OCI-LY1 (cell line): ENCODE data around the gene BEND3.

Experiments used
- H2AFZ ChIP-seq: fragments of 200-600 bp; sonication (generic), shearing (Covaris generic); 2 replicates; pipeline ENCODE4 v1.6.0; 2014; ENCODE audit warnings: antibody characterized with exemption, mild to moderate bottlenecking, low read length
- H3F3A ChIP-seq: fragments of 200-600 bp; sonication (generic), shearing (Covaris generic); 2 replicates; pipeline ENCODE4 v1.6.0; 2014; ENCODE audit warnings: mild to moderate bottlenecking, antibody characterized with exemption, low read length, moderate library complexity; ENCODE audit not compliant: insufficient read depth
- H3K27ac ChIP-seq: fragments of 200-600 bp; sonication (generic); 2 replicates; pipeline ENCODE4 v1.5.1; 2014; ENCODE audit warnings: low read length, mixed run types, mild to moderate bottlenecking, low read depth; ENCODE audit not compliant: poor library complexity, severe bottlenecking
- H3K27me3 ChIP-seq: fragments of 200-600 bp; sonication (generic); 2 replicates; pipeline ENCODE4 v1.6.0; 2014; ENCODE audit warnings: antibody characterized with exemption, mild to moderate bottlenecking, low read length, moderate library complexity; ENCODE audit not compliant: insufficient read depth
- H3K36me3 ChIP-seq: fragments of 200-600 bp; sonication (generic); 2 replicates; pipeline ENCODE4 v1.6.1; 2014; ENCODE audit warnings: mild to moderate bottlenecking, antibody characterized with exemption, low read length, moderate library complexity, mixed read lengths; ENCODE audit not compliant: insufficient read depth
- H3K4me1 ChIP-seq: fragments of 200-600 bp; sonication (generic); 2 replicates; pipeline ENCODE4 v1.5.1; 2014; ENCODE audit warnings: mild to moderate bottlenecking, low read length, moderate library complexity; ENCODE audit not compliant: insufficient read depth, severe bottlenecking
- H3K4me2 ChIP-seq: fragments of 200-600 bp; sonication (generic), shearing (Covaris generic); 2 replicates; pipeline ENCODE4 v1.6.1; 2014; ENCODE audit warnings: low read length
- H3K4me3 ChIP-seq: fragments of 200-600 bp; sonication (generic); 2 replicates; pipeline ENCODE4 v1.5.1; 2014; ENCODE audit warnings: low read length, low read depth, mild to moderate bottlenecking, mixed read lengths; ENCODE audit not compliant: poor library complexity, severe bottlenecking
- H3K79me2 ChIP-seq: fragments of 200-600 bp; shearing (Covaris generic); 2 replicates; pipeline ENCODE4 v1.6.1; 2016; ENCODE audit warnings: mixed run types, low read length, mixed read lengths; ENCODE audit not compliant: insufficient read depth
- H3K9ac ChIP-seq: fragments of 200-600 bp; sonication (generic), shearing (Covaris generic); 2 replicates; pipeline ENCODE4 v1.6.1; 2014; ENCODE audit warnings: mild to moderate bottlenecking, low read length, mixed read lengths
- H3K9me2 ChIP-seq: fragments of 200-600 bp; sonication (generic), shearing (Covaris generic); 2 replicates; pipeline ENCODE4 v1.6.1; 2014; ENCODE audit warnings: low read depth, mild to moderate bottlenecking, low read length, mixed read lengths
- H3K9me3 ChIP-seq: fragments of 200-600 bp; shearing (Covaris generic); 2 replicates; pipeline ENCODE4 v1.6.1; 2014; ENCODE audit warnings: low read length, mixed read lengths
- H4K20me1 ChIP-seq: fragments of 200-600 bp; sonication (generic), shearing (Covaris generic); 2 replicates; pipeline ENCODE4 v1.6.0; 2016; ENCODE audit warnings: mild to moderate bottlenecking, low read length; ENCODE audit not compliant: insufficient read depth
- EZH2 ChIP-seq: fragments of 200-600 bp; sonication (generic), shearing (Covaris generic); IDR thresholded peaks from 2 replicates; pipeline ENCODE4 v1.8.0; 2017; ENCODE audit warnings: borderline replicate concordance, mixed run types, mild to moderate bottlenecking, antibody characterized with exemption, low read length, moderate library complexity, mixed read lengths
- TF ChIP-seq, protein P1 (sequence below): fragments of 200-600 bp; sonication (generic), shearing (Covaris generic); IDR thresholded peaks from 2 replicates; pipeline ENCODE4 v1.5.1; 2017; ENCODE audit warnings: mild to moderate bottlenecking, antibody characterized with exemption, low read length, moderate library complexity, mixed read lengths

Gene BEND3

GRCh38 chr6:107107791-107108190 is 7.5 kb downstream of the BEND3 start:
- Histone ChIP-seq H3K9me3 (no peaks in the 10 kb centered on the region), H3K9ac (no peak overlapping the region), H3K4me3 (no peak overlapping the region), H3K79me2 (0 out of 2 replicates have a peak, but pooled peaks cover 8% of the 10 kb centered on the region), H3K9me2 (no peaks in the 10 kb centered on the region), H3K4me2 (no peak overlapping the region), H3K27ac (peak overlapping the region; percentile 55), H4K20me1 (no peaks in the 10 kb centered on the region), H3F3A (no peaks in the 10 kb centered on the region; the same call in 1 of the 2 replicates), H3K27me3 (no peaks in the 10 kb centered on the region), H3K36me3 (peaks cover 17% of the 10 kb centered on the region), H3K4me1 (peaks cover 68% of the 10 kb centered on the region), H2AFZ (no peak overlapping the region)
- TF ChIP-seq, protein P1, sequence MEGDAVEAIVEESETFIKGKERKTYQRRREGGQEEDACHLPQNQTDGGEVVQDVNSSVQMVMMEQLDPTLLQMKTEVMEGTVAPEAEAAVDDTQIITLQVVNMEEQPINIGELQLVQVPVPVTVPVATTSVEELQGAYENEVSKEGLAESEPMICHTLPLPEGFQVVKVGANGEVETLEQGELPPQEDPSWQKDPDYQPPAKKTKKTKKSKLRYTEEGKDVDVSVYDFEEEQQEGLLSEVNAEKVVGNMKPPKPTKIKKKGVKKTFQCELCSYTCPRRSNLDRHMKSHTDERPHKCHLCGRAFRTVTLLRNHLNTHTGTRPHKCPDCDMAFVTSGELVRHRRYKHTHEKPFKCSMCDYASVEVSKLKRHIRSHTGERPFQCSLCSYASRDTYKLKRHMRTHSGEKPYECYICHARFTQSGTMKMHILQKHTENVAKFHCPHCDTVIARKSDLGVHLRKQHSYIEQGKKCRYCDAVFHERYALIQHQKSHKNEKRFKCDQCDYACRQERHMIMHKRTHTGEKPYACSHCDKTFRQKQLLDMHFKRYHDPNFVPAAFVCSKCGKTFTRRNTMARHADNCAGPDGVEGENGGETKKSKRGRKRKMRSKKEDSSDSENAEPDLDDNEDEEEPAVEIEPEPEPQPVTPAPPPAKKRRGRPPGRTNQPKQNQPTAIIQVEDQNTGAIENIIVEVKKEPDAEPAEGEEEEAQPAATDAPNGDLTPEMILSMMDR, result no peak
- TF ChIP-seq EZH2, result no peak

GRCh38 chr6:107106165-107106564 is 9.2 kb downstream of the BEND3 start:
- Histone ChIP-seq H3K27me3 (no peaks in the 10 kb centered on the region), H3K9ac (no peak overlapping the region), H3K79me2 (no peaks in the 10 kb centered on the region), H2AFZ (no peak overlapping the region), H3K4me2 (no peak overlapping the region), H3K36me3 (peaks cover 7% of the 10 kb centered on the region; the same call in 1 of the 2 replicates), H3K4me1 (peaks cover 84% of the 10 kb centered on the region), H3K9me2 (no peaks in the 10 kb centered on the region), H3F3A (no peaks in the 10 kb centered on the region; the same call in 1 of the 2 replicates), H3K9me3 (no peaks in the 10 kb centered on the region), H4K20me1 (no peaks in the 10 kb centered on the region), H3K27ac (peak overlapping the region; percentile 71), H3K4me3 (no peak overlapping the region)
- TF ChIP-seq, protein P1, result no peak
- no peak for TF ChIP-seq EZH2

DNA sequence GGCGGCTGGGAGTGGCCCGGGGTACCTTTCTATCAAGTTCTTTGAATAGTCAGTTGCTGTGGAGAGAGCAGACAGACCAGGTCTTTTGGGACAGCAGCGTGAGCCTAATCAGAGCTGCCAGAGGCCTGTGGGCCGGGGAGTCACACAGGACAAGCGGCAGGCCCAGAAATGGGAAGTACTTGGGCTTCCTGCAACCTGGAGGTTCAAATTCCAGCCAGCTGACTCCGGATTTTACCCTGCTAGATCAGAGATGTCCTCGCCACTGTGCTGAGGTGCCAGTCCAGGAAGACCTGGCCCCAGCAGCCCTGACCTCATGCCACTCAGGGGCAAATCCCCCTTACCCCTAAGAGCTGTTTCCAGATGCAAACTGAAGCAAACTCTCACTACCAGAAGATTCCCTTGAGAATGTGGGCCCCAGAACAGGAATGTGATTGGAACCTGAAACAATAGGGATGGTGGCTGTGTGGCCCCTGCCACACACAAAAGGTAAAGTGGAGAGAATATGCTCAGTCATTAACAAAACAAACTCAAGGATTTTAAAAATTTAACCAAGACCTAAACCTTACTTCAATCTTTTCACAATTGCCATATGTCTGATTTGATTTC is 9.7 kb downstream of the BEND3 start:
- Histone ChIP-seq H3K9me2 (no peaks in the 10 kb centered on the region), H3K36me3 (peaks cover 4% of the 10 kb centered on the region; the same call in 1 of the 2 replicates), H3K27me3 (no peaks in the 10 kb centered on the region), H3K4me3 (no peak overlapping the region), H4K20me1 (no peaks in the 10 kb centered on the region), H2AFZ (no peak overlapping the region), H3K4me1 (peaks cover 84% of the 10 kb centered on the region), H3K27ac (peak overlapping the region; percentile 71), H3K9ac (peak overlapping the region; percentile 10; the same call in 1 of the 2 replicates), H3K79me2 (0 out of 2 replicates have a peak, but pooled peaks cover 1% of the 10 kb centered on the region), H3K9me3 (no peaks in the 10 kb centered on the region), H3K4me2 (no peak overlapping the region), H3F3A (no peaks in the 10 kb centered on the region; the same call in 1 of the 2 replicates)
- TF ChIP-seq, protein P1, result no peak
- no peak for TF ChIP-seq EZH2
